Activated CD4-positive, CD25-positive, alpha-beta regulatory T cell treated with anti-CD3 and anti-CD28 coated beads, Interleukin-2, amount 50 U/mL, for 24 hours (primary cell): ENCODE results near the gene ITGAE.
"Not testable (repeated sequence)": the region's sequence is repeated elsewhere in the genome, so short reads cannot be mapped to it uniquely, and the experiment has no call there.

Source experiments
- ATAC-seq, 2 donors: fragments of 150-1000 bp; cut with Tn5 transposase; one replicate each; pipeline ENCODE4 v1.10.0; 2021; ENCODE audit warnings: mild to moderate bottlenecking in 1 of 2, moderate library complexity in 1 of 2

ITGAE gene

DNA sequence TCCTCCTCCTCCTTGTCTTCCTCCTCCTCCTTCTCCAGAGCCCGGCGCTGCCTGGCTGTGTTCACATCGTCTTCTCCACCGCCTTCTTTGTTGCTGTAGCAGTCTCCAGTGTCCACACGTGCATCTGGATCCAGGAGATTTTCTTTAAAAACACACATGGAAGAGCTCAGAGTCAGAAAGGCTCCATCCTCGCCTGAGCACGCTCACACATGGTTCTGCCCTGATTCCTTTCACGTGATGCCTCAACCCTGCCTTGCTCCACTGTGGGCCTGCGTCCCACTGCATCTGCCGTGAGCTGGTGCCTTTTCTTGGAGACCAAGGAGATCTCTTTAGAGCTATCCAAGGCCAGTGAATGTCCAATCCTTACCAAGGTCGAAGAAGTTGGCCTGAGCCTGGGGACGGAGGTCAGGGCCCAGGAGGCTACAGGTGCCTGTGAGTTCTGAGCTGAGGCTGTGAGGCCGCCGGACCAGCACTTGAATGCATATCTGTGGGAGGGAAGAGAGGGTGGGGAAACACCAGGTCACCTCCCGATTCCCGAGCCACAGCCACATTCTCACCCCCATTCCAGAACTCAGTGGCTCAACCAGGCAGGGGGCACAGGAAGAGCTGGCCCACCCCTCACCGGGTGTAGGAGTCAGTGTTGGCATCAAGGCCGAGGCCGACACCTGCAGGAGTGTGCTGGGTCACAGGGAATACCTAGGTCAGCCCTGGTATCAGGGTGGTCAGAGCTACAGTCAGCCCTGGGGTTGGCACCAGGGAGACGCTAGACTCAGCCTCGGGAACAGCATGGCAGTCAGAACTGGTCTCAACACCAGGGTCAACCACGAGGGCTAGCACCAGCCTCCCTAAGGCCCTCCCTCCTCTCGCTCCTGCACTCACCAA, 39.7 kb downstream of the ITGAE start:
- ATAC-seq = no peak

DNA sequence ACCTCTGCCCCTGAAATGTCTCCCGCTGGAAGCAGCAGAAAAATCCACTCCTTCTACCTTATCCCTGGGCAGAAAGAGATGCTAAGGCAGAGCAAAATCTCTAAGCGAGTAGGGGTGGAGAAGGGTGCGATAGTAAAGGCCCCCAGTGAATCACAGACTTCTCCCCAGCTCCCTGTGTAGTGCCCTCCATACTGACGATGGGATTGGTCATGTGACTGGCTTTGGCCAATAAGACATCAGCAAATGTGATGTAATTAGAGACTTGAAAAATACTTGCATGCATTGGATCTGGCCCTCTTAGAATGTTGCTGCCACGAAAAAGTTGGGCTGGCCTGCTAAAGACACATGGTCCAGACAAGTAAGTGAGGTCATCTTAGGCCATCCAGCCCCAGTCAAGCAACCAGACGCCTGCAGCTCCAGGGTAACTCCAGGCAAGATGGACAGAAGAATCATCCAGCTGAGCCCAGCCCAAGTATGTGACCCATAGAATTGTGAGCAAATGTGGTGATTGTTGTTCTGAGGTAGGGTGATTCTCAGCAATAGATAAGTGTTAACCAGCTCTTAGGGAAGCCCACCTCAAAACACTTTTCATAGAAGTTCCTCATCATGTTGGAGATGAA, 41.3 kb downstream of the ITGAE start:
- no peak for ATAC-seq

DNA sequence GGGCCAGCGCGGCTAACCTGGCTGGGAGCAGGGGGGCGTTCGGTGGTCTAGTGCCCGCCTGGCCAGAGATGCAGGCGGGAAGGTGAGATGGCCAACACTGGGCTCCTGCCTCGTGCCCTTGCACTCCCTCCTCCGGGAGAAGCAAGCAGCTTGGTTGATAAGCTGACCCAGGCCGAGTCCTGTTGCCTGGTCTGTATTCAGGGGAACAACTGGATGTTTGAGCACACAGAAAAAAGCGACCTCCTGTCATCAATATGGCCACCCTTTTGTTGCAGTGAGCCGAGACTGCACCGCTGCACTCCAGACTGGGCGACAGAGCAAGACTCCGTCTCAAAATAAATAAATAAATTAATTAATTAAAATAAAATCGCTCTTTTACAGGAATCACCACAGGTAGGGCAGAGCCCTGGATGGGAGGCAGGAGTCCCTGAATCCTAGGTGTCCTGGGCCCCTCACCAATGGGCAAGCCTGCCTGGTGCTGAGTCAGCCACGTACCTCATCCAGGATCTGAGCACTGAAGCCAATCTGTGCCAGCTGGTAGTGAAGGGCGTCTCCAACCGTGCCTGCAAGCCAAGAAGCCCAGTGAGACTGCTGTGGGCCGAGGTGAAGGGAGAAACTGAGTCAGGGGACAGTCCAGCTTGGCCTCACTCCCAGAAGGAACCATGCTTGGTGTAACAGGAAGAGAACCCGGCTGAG, 45.5 kb downstream of the ITGAE start:
- ATAC-seq = no peak

DNA sequence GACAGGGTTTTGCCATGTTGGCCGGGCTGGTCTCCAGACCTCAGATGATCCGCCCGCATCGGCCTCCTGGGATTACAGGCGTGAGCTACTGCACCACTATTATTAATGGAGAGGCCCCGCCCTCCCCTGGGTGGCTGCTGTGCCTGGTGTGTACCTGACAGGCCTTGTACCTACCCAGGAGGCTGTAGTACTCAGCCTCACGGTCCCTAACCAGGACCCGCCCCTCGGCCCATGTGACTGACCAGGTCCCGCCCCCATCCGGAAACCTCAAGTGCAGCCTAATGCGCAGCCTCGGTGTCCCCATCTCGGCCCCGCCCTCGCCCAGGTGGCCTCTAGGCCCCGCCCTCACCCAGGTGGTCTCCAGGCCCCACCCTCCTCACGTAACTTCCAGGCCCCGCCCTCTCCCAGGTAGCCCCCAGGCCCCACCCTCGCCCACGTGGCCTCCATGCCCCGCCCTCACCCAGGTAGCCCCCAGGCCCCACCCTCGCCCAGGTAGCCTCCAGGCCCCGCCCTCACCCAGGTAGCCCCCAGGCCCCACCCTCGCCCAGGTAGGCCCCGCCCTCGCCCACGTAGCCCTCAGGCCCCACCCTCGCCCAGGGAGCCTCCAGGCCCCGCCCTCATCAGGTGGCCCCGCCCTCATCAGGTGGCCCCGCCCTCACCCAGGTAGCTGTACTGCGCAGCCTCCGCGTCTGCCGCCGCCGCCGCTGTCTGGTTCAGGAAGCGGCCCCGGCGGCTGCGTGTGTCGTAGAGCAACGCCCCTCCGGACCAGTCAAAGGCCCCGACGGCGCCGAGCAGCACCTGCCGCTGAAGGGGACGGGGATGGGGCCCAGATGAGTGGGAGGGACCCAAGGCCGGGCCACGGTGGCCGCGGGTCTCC, 46.3 kb downstream of the ITGAE start:
- ATAC-seq = peak; percentile 81 to 82

DNA sequence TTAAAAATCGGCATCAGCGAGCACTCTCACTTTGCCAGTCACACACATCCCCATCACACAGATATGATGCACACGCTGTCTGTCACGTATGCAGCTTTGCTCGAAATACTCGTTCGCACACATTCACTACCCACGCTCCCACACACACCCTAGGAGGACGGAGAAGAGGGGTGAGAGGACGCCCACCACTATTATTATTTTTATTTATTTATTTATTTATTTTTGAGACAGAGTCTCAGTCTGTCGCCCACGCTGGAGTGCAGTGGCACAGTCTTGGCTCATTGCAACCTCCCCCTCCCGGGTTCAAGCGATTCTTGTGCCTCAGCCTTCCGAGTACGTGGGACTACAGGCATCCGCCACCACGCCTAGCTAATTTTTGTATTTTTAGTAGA, 46.9 kb downstream of the ITGAE start:
- no peak for ATAC-seq

DNA sequence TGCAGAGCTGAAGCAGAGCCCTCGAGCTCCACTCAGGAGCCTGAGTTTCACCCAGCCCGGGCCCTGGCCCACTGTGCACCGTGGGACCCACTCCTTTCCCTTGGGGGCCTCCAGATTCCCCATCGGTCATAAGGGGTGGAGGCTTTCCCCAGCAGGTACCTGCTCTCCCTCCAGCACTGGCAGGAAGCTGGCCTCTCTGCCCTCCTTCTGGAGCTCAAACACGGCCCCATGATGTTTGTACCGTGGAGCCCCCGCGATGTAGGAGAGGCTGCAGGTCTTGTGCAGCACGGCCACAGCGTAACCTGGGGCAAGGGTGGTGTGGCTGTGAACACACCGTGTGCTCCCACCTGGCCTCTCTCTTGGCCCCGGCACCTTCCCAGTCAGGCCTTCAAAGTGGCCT, 47.4 kb downstream of the ITGAE start:
- ATAC-seq = no peak

DNA sequence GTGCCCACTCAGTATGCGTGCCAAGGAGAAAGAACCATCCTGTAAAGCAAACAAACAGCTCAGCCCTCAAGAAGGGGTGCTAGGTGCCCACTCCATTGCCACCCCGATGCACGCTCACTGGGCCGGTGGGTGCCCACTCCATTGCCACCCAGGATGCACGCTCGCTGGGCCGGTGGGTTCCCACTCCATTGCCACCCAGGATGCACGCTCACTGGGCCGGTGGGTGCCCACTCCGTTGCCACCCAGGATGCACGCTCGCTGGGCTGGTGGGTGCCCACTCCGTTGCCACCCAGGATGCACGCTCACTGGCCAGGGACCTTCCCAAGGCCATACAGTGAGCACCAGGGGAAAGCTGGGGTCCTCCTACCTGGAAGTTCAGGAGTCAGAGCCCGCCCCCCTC, 49.2 kb downstream of the ITGAE start:
- ATAC-seq = no peak

DNA sequence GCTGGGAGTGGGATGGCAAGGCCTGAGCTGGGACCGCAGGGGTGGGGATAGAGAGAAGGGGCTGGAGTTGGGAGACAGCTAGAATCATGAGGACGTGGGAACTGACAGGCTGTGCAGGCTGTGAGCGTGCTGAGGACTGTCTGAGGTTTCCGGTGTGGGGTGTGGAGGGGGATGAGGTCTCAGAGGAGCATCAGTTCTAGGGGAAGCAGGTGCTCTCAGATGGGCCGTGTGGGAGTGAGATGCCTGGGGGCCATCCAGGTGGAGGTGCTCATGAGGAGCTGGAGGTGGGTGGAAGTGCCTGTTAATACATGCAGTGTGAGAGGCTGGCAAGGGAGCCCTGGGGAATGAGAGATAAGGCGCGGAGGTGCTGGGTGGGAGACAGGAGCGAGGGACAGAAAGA, 50.1 kb downstream of the ITGAE start:
- peak; percentile 69 to 70 for ATAC-seq

DNA sequence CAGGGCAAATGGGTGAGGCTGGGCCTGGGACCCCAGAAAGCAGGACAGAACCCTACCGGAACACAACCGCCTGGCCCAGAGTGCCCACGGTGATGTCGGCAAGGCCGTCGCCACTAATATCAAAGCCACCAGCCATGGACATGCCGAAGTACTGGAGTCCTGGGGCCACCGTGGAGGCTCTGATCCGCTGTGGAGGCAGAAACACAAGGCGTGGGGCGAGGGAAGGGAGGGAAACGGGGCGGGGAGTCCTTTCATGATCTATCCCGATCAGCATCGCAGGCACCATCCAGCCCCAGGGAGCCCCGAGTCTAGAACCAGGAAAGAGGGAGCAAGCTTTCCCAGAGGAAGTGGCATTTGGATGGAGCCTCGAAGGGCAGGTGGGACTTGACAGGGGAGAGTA, 50.7 kb downstream of the ITGAE start:
- ATAC-seq = no peak

DNA sequence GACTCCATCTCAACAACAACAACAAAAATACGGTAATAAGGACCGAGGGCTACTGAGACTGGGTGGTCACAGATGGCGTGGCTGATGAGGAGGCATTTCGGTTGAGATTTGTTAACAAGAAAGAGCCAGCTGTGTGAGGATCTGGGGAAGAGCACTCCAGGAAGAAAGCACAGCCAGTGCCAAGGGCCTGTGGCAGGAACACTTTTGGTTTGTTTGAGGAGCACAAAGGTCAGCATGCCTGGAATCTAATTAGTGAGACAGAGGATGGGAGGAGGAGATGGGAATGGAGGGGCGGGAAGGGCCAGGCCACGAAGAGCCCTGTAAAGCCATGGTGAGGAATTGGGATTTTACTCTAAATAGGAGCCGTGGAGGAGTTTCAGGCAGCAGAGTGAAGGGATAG, 52.4 kb downstream of the ITGAE start:
- ATAC-seq = no peak

DNA sequence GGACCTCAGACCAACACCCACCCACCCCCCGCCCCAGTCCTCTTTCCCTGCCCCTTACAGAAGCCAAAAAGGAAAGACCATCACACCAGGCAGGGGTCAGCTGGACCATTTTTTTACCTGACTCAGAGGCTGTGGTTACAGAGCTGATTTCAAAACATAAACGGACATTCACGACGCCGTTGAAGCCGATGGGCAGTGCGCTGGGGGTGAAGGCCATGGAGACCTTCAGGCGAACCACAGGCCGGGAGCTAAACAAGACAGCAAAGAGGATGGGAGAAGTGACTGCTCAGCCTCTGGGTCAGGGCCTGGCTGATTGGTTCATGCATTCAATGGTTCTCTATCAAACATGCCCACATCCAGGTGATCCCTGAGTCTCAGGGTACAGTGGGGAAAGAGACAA, 53.2 kb downstream of the ITGAE start:
- no peak for ATAC-seq

DNA sequence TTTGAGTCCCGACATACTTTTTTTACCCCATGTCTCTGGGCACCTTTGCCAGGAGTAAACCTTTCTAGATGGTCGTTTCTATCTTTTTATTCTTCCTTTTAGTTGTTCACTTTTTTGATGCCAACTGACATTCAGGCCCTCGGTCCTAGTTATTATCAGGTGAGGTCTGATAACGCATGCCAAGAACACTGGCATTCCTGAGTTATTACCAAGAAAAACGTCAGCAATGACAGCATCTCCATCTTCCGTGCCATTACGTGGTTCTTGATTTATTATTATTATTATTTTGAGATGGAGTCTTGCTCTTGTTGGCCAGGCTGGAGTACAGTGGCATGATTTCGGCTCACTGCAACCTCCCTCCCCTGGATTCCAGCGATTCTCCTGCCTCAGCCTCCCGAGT, 55.9 kb downstream of the ITGAE start:
- ATAC-seq = no peak

DNA sequence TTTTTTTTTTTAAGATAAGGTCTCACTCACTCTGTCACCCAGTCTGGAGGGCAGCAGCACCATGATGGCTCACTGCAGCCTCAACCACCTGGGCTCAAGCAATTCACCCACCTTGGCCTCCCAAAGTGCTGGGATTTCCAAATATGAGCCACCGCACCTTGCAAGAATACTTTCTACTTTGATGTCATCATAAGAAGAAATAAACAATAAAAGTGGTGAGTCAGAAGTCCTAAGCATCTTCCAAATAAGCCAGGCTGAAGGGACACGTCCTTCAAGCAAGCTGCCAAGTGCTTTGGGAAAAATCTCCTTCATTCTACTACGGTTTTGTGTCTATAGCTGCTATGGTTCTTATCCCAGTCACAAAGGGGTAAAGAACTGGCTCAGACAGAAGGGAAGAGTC, 57.0 kb downstream of the ITGAE start:
- ATAC-seq = no peak

DNA sequence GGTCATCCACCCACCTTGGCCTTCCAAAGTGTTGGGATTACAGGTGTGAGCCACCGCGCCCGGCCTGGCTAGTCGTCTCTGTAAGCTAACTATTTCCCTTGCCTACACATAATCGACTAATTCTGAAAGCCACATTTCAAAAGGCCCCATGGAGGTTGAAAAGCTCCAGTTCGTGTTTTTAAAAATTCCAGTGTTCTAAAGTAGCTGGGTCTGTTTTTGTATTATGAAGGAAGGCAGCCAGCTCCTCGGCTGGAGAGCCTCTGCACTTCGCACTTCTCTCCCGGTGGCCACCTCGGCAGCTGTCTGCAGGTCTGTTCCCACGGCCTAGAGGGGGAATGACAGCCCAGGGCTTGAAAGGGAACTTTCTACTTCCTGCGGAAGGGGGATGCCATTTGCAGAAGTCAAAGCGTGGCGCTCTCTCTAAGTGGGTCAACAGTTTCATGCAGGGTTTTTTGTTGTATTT, 60.3 kb downstream of the ITGAE start:
- no peak for ATAC-seq

DNA sequence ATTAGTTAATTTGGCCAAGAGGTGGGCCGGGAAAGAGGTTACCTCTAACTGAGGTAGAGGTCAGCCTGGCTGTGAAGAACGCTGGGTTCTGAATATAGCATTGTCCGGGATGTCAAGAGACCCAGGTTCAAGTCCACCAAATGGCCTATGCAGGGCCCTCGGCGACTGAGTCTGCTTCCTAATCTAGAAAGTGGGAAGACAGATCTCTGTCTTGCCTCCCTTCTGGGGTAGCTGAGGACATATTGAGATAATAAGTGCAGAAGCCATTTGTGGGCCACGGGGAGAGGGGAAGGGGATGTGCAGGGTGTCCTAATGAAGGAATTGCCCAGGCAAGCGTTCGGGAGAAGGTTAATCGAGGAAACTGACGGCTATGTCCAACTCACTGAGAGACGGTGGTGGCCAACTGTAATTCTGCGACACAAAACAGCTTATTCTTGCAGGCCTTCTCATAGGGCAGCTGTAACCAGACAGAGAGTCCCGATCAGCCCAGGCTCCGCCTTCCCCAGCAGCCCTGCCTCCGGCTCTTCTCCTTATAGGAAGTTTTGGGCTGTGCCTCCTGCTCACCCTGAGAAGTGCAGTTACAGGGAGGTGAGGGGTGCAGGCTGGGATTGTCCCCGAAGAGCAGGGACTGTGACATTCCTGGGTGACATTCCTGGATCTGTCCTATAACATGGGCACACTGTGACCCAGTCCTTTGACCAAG, 61.4 kb downstream of the ITGAE start:
- no peak for ATAC-seq

DNA sequence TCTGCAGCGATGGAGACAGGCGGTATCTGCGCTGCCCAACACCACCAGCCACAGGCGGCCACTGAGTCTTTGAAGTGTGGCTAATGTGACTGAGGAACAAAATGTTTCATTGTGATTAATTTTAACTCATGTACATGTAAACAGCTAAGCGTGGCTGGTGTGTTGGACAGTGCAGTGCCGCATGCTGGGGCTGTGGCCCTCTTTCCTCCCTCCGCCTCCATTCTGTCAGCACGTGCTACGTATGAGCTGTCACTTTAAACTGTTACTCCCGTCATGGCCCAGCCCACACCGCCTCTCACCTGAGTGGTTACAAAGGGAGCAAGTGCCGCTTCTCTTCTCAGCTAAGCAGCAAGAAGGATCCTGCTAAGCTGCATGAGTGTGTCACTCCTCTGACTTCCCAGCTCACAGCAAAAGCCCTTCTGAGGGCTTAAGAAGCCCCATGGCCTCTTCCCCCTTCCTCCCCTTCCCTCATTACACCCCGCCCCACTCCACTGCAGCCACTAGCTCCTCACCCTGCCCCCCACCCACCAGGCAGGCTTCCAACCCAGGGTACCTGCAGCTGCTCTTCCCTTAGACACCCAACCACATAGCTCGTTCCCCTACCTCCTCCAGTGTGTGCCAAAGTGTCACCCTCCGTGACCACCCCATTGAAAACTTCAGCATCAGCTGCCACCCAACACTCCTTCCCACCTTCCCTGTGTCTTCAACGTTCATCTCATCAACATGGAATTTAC, 62.3 kb downstream of the ITGAE start:
- ATAC-seq = peak; percentile 93

DNA sequence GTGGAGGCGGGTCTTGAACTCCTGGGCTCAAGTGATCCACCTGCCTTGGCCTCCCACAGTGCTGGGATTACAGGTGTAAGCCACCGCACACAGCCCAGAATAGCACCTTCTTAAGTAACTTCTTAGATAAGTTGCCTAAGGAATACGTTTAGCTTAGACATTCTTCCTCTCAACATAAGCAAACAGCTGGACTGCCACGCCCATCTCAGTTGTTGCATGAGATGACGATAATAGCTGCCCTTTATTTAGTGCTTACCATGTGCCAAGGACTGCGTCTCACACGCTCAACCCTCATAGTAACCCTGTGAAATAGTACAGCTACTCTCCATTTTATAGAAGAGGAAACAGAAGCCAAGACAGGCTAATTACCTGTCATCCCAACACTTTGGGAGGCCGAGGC, 65.5 kb downstream of the ITGAE start:
- ATAC-seq = no peak

DNA sequence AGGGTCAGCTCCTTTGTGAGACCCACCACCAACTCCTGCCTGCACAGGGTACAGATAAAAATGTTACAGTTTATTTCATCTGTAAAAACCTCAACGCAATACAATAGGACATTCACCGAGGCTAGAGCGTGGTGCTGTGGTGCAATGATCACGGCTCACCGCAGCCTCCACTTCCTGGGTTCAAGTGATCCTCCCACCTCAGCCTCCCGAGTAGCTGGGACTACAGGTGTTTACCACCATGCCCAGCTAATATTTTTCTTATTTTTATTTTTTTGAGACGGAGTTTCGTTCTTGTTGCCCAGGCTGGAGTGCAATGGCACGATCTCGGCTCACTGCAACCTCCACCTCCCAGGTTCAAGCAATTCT, 66.1 kb downstream of the ITGAE start:
- ATAC-seq = not testable (repeated sequence)

DNA sequence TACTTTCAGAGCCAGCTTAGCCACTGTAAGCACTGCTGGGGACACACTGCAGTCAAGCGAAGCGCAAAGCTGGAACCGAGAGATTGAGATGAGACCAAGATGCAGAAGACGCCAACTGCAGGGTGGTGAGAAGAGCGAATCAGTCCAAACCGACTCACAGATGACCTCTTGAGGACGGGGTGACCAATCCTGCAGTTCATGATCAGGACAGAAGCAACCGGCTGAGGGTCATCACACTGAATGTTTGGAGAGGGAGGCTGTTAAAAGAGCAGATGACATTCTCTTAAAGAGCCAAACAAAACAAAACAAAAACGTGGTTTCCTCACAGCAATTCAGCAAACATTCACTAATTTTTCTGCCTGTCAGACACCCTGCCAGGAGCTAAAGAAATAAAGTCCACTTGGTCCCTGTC, 68.8 kb downstream of the ITGAE start:
- no peak for ATAC-seq

DNA sequence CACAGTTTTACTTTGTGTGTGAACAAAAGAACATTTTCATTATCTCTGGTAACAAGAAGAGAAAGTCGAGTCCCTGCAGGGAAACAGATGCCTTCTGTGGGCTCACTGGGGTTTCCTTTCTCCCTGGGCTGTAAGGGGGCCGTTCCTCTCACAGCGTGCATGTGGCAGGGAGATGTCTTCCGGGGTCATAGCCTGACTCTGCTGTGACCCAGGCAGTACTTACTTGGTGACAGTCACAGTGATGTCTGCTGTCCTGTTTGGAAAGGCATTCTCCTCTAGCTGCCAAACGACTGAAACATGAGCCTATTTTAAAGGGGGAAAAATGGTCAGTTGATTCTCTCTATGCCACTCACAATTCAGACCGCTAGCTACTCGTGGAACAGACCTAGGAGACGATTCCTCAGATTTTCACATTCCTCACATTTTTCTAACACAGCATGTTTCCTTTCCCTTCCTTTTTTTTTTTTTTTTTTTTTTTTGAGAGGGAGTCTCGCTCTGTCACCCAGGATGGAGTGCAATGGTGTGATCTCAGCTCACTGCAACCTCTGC, 70.0 kb downstream of the ITGAE start:
- ATAC-seq = no peak

DNA sequence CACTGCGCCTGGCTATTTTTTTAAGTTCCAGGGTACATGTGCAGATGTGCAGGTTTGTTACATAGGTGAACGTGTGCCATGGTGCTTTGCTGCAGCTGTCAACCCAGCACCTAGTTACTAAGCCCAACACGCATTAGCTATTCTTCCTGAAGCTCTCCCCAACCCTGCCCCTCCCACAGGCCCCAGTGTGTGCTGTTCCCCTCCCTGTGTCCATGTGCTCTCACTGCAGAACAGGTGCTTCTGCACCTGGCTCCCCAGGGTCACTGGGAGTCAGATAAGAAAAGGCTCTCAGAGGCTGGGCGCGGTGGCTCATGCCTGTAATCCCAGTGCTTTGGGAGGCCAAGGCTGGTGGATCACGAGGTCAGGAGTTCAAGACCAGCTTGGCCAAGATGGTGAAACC, 71.1 kb downstream of the ITGAE start:
- no peak for ATAC-seq
